ENCODE results near the gene HGD.

HGD gene

DNA sequence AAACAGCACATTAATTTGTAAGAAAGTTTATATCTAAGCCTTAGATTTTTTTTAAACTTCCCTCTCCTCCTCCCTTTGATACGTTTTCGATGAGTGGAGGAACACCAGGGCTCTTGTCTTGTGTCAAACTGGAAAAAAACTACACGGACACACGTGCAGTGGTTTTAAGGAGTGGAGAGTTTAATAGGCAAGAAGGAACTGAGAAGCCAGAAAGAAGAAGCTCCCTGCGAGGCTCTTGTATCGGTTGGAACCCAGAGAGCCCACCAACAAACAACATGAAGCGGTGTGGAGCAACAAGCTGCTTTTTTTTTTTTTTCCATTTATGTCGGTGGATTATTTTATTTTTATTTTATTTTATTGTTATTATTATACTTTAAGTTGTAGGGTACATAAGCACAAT, 67.3 kb downstream of the HGD start:
- no peak for DNase-seq (ENCODE audit: extremely low spot score)
- ChIA-PET POLR2A (no interaction called here), CTCF (interaction anchor here (1.2 to 2.2 kb wide), 3 partner anchors 10 to 180 kb away, joined by 3 to 7 read pairs (median 4); partner anchors contain the start of gene NDUFB4)
- no peak for TF ChIP-seq CTCF (IDR thresholded peaks at IDR 0.05; ENCODE audit: control extremely low read depth, extremely low read depth, low read depth, missing control alignments)

GRCh38 chr3:120608506-120608905, 73.5 kb downstream of the HGD start:
- ChIA-PET POLR2A (no interaction called here), CTCF (no interaction called here)
- no peak for TF ChIP-seq CTCF (IDR thresholded peaks at IDR 0.05; ENCODE audit: control extremely low read depth, extremely low read depth, low read depth, missing control alignments)
- no peak for DNase-seq (ENCODE audit: extremely low spot score)

DNA sequence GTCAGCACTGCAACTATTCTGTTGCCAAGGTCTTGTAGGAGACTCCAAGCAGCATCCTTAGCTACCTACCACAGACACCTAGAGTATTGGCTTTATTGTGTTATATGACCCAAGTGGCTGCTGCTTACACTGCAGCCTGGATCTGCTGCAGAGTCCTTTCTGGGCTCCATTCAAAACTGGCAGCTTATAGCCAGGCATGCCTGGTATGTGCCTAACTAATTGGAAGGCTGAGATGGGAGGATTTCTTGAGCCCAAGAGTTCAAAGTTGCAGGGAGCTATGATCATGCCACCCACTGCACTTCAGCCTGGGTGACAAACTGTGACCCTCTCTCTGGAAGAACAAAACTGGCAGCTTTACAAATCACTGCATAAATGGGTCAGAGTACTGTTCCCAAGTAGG, 77.3 kb downstream of the HGD start:
- CTCF ChIA-PET, result interaction anchor here (1.1 to 2.5 kb wide), 7 partner anchors 9 to 190 kb away, joined by 3 to 8 read pairs (median 4); partner anchors contain the start of gene NDUFB4
- POLR2A ChIA-PET, result no interaction called here
- TF ChIP-seq CTCF (IDR thresholded peaks at IDR 0.05; ENCODE audit: control extremely low read depth, extremely low read depth, low read depth, missing control alignments), result no peak
- no peak for DNase-seq (ENCODE audit: extremely low spot score)

GRCh38 chr3:120604382-120604781, 77.7 kb downstream of the HGD start:
- ChIA-PET CTCF (interaction anchor here (0.7 to 2.5 kb wide), 9 partner anchors 9 to 190 kb away, joined by 3 to 8 read pairs (median 4); partner anchors contain the start of gene NDUFB4), POLR2A (no interaction called here)
- no peak for TF ChIP-seq CTCF (IDR thresholded peaks at IDR 0.05; ENCODE audit: control extremely low read depth, extremely low read depth, low read depth, missing control alignments)
- no peak for DNase-seq (ENCODE audit: extremely low spot score)

DNA sequence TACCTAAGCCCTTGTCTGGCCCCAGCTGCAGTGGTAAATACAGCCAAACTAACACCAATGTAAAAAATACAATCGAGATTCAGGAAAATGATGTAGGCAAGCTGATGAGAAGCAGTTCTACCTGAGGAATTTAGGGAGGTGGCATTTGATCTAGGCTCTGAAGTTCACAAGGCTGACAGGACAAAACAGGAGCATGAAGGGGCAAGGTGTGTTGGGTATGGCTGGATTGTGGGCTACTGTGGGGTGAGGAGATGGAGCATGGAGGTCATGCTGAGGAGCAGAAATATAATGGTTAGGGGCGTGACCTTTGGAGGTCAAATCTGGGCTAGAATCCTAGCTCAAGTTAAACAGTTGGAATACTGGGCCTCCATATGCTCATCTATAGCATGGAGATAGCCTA, 79.4 kb downstream of the HGD start:
- TF ChIP-seq CTCF (IDR thresholded peaks at IDR 0.05; ENCODE audit: control extremely low read depth, extremely low read depth, low read depth, missing control alignments), result no peak
- no peak for DNase-seq (ENCODE audit: extremely low spot score)
- ChIA-PET CTCF (interaction anchor here (3.5 kb wide), 1 partner anchor 44 kb away, joined by 12 read pairs; no protein-coding TSS in a partner anchor), POLR2A (no interaction called here)

GRCh38 chr3:120601554-120601953, 80.5 kb downstream of the HGD start:
- POLR2A ChIA-PET, result no interaction called here
- no peak for TF ChIP-seq CTCF (IDR thresholded peaks at IDR 0.05; ENCODE audit: control extremely low read depth, extremely low read depth, low read depth, missing control alignments)
- CTCF ChIA-PET, result interaction anchor here (0.8 to 3.5 kb wide), 4 partner anchors 10 to 192 kb away, joined by 3 to 12 read pairs (median 4); no protein-coding TSS in a partner anchor
- no peak for DNase-seq (ENCODE audit: extremely low spot score)
